GM21423 (cell line): ENCODE measurements around the gene ROBO3.

Source experiments
- ATAC-seq: cut with Tn5 transposase; IDR thresholded peaks from one replicate; pipeline ENCODE4 v1.9.1; 2021; ENCODE audit warnings: mild to moderate bottlenecking, moderate library complexity; ENCODE audit not compliant: unreplicated experiment

Gene ROBO3

DNA sequence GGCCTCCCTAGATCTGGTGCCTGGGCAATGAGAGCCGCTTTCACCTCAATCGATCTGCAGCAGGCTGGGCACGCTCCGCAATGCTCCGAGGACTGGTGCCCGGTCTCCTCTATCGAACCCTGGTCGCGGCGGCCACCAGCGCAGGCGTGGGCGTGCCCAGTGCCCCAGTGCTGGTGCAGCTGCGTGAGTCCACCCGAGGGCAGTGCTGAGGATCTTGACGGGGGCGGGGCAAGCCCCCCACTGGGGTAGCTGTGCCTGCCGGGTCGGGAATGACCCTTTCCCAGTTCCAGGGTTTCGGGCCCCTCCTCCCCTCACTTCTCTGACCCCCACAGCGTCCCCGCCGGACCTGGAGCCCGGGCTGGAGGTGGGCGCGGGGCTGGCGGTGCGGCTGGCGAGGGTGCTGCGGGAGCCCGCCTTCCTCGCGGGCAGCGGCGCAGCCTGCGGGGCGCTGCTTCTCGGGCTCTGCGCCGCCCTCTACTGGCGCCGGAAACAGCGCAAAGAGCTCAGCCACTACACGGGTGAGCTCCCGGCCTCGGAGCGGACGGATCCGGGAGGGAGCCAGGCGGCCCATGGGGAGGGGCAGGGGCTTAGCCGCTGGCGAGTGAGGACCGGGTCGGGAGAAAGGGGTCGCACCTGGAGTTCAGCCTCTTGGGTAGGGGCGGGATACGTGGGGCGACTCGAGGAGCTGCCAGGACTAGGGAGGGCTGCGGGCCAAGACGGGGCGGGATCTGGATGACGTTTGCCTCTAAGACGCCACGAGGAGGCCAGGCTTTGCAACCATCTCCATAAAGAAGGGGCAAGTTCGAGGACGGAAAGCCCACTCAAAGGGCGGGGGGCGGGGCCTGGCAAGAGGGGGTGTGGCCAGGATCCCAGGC, 10.9 kb downstream of the ROBO3 start:
- ATAC-seq, result peak; percentile 96

DNA sequence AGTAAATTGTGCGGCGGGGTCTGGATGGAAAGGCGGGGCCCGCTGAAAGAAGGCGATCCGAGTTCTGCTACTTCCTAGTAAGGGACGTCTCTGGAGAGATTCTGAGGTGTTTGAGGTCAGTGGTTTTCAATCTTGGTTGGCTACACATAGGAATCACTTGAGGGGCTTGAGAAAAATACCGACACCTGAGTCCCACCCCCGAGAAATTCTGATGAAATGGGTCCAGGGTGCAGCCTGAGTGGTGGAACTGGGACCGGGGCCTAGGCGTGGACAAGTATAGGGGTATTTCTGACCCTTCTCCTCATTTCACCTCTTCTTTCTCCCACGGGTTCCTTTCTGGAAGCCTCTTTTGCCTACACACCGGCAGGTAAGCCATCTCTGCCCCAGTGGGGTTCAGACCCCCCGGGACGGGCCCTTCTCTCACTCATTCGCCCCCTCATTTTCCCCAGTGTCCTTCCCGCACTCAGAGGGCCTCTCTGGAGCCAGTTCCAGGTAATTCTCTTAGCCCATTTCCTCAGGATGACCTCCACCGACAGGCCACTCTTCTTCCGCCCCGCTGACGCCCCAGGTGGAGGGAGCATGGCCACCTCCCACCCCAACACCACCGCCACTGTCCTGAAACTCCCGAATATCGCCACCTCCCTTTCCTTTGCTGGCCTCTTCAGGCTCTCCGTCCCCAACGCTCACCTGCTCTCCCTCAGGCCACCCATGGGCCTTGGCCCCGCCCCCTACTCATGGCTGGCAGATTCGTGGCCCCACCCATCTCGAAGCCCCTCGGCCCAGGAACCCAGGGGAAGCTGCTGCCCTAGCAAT, 11.8 kb downstream of the ROBO3 start:
- ATAC-seq, result no peak

DNA sequence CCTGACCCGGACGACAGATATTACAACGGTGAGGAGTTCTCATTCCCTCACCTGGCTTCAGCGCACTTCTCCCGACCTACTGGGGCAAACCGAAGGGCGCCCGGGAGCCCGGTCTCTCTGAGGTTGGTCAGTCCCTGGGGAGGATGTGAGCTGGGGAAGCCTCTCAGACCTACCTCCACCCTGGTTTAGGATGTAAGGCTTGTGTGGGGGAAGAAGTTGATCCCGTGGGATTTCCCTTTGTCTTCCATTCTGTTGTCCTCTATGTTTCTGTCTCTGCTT, 12.3 kb downstream of the ROBO3 start:
- no peak for ATAC-seq

DNA sequence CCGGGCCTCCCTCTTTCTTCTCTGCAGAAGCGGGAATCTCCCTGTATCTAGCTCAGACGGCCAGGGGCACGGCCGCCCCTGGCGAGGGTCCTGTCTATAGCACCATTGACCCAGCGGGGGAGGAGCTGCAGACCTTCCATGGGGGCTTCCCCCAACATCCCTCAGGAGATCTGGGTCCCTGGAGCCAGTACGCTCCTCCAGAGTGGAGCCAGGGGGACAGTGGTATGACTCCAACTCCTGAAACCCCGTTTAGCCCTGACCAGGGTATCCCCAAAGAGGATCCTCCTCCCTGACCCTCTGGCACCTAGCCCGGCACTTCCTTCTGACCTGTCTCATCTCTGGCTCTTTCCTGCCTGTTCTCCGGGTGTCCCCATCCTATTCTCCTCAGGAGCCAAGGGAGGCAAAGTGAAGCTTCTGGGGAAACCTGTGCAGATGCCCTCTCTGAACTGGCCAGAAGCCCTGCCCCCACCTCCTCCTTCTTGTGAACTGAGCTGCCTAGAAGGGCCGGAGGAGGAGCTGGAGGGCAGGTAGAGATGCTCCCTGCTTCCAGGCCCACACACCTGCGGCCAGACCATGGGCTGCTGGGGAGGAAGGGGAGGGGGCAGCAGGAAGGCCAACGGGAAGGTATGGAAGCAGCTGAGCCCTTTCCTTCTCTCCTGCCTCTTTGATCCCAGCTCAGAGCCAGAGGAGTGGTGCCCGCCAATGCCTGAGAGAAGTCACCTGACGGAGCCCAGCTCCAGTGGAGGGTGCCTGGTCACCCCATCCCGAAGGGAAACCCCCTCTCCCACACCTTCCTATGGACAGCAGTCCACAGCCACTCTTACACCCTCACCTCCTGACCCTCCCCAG, 12.9 kb downstream of the ROBO3 start:
- ATAC-seq, result no peak

DNA sequence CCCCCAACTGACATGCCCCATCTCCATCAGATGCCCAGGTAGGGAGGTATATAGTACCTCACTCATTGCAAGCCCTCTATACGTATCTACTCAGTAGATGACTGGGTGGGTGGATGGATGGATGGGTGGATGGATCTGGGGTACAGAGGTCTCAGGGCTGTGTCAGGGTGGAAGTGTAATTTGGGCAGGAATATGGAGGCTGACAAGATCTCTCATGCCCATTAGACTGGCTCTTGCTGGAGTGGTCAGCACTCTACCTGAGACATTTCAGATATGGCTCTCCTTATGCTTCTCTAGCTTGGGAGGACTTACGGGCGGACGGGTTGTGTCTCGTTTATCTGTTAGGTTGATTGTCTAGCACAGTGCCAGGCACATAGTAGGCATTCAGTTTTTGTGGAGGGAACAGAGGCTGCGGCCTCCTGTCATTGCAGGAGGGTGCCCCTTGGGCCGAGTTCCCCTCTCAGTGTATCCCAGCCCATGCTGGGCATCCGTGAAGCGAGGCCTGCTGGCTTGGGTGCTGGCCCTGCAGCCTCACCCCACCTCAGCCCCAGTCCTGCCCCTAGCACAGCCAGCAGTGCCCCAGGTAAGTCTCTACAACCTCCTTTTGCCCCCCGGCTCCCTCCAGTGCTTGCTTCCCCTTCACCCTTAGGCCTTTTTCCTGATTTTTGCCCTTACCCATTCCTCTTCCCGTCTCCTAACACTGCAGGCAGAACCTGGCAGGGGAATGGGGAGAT, 13.7 kb downstream of the ROBO3 start:
- ATAC-seq, result no peak

DNA sequence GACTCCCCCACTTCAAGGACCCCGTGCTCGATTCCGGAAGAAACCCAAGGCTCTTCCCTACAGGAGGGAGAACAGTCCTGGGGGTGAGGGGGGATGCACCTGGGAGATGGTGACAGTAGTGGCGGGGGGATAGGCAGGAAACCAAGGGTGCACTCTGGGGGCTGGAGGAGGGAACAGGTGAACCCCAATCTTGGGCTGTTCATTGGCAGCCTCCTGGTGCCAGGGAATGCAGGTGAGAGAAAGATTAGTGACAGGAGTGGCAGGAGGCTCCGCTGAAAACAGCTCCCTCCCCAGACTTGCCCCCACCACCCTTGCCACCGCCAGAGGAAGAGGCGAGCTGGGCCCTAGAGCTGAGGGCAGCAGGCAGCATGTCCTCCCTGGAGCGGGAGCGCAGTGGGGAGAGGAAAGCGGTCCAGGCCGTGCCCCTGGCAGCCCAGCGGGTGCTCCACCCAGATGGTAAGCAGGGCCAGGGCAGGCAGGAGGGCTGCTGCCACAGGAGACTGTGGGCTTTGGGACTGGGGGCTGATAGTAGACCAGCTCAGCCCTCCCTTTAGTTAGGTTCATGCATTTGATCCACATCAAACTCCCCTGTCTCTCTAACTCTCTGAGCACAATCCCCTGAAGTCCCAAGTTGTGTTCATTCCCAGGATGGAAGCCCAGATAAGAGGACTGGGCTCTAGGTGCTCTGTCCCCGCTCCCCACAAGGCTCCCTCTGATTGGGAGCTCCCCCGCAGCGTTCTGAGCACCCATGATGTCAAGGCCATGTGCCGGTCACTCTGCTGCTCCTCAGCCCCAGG, 14.5 kb downstream of the ROBO3 start:
- ATAC-seq, result no peak

DNA sequence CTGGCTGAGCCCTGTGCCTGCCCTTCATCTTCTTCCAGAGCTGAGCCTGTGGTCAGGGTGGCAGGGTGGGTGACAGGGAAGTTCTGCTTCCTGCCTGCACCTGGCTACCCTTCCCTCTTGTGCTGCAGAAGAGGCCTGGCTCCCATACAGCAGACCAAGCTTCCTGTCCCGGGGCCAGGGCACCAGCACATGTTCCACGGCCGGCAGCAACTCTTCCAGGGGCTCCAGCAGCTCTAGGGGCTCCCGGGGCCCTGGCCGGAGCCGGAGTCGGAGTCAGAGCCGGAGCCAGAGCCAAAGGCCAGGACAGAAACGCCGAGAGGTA, 15.0 kb downstream of the ROBO3 start:
- no peak for ATAC-seq

DNA sequence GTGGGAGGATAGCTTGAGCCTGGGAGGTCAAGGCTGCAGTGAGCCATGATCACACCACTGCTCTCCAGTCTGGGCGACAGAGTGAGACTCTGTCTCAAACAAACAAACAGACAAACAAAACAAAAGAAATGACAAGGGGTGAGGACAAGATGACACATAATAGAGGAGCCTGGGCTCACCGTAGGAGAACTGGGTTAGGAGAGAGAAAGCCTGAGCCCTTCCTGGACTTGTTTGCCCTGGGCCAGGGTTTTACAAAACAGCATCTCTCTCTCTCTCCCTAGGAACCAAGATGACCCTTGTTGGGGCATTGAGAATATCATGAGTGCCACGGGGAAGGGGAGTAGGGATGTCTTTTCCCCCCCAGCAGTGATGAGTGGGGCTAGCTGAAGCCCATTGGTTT, 15.7 kb downstream of the ROBO3 start:
- ATAC-seq, result no peak

DNA sequence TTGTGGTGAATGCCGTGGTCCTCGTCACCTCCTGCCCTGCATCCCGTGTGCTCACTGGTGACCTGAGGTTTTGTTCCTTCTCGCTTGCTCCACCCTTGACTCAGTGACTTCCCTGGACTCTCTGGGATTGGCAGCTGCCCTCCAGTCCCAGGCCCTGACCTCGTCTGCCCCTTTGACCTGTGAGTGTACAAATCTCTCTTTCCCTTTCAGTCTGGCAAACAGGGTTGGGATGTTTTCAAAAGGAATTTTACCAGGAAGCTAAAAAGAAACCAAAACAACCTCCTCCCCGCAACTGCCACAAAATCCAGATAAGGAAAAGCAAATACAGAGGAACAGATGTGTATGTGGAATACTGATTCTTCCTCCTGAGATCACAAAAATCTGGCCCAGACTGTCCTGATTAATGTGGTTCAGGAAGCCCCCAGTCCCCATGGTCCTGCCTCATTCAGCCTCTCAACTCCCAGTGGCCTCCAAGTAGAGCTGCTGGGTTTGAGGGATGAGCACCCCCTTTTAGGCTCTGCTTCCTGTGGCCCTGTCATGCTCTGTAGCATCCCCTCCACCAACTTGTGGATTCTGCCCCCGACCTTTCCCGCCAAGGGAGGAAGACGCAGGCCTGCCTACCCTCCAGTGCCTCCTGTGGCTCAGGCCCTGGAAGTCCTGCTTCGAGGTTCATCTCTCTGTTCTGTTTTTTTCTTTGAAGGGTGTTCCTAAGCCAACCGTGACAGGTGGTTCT, 17.3 kb downstream of the ROBO3 start:
- no peak for ATAC-seq

DNA sequence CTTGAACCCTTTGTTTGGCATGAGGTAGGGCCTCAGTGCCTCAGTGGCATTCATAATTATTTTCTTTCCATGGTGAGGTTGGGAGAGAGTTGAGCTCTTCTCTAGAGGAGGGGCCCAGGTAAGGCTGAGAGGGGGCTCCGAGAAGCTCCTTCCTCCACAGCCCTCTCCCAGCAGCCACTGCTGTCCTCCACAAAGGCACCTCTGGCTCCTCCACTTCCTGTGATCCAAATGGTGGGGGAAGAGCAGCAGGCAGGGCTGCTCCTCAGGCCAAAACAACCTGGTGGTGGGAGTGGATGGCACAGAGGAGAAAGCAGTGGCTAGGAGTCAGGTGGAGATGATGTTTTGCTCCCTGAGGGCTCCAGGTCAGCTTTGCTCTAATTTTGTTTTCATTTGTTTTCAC, 19.1 kb downstream of the ROBO3 start:
- no peak for ATAC-seq

DNA sequence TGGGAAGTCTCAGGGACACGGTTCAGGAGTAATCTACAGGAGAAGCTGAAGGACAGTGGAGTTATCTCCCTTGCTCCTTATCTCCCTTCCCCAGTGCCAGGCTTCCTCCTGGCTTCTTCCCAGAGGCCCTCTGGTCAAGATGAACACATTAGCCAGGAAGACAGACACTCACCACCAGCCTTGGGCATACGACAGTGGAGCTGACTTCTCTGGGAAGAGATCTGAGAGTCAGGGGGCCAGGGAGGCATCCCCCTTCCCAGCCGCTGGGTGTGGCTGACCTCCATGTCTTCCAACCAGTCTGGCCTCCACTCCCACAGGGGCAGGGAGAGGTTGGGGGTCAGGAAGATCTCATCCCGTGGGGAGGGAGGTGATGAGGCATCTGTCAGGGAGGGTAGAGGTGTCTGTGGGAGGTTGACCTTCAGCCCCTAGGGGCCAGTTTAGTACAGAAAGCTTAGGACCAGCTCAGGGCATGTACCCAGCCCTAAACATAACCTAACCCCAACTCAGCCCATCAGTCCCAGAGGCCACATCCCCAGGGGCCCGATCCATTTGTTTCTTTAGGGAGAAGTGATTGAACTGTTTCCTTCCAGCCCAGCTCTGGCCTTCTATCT, 19.7 kb downstream of the ROBO3 start:
- ATAC-seq, result no peak

DNA sequence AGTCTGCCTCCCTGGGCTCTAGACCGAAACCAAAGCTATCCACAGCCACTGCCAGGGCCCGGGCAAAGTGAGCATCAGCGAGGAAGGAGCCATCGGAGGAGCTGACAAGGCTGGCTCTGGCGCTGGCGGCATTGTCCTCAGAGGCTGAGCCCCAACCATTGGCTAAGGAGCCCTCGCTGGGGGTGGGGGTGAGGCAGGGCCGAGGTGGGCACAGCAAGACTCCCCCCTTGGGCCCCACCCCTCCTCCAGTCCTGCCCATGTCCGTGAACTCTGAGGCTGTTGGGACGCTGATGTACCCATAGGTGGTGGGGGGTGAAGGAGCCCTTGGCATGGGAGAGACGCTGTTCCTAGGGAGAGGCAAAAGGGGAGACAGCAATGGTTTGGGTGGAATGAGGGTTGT, 21.2 kb downstream of the ROBO3 start:
- no peak for ATAC-seq

DNA sequence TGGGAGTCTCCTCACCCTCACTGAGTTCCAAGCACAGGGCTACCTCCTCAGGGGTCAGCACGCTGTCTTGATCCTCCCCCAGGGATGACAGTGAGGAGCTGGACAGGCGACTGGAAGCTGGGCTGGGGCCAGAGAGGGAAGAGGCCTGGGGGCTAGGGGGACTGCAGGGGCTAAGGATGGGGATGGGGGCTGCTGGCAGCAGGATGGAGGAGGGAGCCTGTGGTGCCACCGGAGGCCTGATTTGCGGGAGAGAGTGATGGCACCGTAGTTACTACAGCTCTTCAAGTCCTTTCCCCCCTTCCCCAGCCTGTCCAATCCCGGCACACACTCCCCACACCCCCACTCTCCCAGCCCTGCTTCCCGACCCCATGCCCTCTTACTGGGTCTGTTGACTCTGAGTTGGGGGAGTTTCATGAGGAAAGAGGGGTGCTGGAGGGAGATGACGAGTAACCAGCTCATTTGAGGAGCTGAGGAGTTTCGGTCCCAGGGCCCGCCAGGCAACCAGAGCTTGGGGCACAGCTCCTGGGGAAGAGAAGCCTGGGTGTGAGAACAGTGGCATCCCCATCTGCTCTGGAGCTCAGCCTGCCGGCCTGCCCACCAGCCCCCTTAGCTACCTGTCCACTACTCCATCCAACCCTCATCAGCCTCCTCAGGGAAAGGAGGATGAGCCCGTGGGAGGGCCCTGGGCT, 21.9 kb downstream of the ROBO3 start:
- no peak for ATAC-seq

DNA sequence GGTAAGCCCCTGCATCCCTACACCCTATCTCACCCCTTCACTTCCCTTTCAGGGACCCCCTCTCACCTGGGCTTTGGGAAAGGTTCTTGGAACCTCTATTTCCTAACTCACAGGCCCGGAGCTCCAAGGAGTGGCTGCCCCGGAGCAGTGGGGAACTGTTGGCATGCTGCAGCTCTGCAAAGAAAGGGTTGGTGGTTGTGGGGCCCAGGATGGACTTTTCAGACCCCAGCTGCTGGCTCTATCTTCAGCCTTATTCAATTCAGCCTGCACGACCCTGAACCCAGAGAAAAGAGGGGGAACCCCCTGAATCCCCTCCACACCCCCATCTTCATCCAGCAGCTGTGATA, 22.4 kb downstream of the ROBO3 start:
- no peak for ATAC-seq

DNA sequence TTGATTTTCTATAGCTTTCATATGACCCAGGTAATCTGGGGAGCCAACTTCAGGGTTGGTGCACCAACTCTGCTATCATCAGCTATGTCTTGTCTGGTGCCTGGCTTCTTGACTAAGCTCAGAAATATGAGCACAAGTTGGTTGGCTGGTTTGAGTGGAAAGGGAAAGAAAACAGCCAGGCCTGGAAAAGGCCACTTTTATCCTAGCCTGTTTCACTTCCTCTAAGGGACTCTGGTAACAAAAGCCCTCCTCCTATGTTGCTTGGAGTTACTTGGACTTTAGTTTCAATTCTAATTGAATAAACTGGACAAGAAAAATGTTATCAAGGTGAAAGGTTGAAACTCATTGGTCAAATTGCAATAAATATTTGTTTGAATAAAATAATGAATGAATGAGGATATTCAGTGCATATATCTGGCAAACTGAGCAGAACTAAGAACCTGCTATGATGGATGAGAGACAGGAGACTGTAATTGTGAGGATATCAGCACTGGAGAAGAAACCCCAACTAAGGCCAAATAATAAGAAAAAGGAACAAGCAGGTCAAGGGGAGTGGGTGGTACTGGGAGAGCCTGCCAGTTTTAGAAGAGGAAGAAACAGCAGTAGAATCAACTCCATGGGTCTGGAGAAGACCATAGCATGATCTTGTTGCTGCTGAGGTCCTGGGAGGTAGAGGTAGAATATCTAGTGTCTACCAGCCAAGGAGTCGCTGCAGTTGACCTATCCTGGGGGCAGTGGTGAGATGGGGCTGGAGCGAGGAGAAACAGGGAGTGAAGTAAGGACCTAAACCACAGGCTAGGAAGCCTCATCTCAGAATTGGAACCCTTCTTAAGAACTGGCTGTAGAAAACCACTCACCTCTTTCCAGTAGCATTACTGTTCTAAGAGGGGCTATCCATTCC, 24.2 kb downstream of the ROBO3 start:
- ATAC-seq, result no peak

DNA sequence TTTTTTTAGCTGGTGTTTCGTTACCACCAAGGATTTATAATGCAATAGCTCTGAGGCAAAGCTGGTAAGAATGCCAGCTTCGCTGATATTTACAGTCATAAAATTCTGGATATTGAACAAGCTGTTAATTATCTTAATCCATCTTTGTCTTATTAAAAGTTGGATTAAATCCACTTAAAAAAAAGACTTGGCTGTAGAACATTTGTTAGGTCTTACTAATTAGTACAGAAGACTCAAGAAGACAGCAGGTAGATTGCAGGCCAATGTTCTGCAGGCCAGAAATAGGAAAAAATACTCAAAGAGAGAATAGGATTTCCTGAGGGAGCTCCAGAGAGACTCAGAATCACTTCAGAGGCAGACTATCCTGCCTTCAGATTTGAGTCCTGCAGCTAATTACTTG, 24.9 kb downstream of the ROBO3 start:
- ATAC-seq, result no peak

DNA sequence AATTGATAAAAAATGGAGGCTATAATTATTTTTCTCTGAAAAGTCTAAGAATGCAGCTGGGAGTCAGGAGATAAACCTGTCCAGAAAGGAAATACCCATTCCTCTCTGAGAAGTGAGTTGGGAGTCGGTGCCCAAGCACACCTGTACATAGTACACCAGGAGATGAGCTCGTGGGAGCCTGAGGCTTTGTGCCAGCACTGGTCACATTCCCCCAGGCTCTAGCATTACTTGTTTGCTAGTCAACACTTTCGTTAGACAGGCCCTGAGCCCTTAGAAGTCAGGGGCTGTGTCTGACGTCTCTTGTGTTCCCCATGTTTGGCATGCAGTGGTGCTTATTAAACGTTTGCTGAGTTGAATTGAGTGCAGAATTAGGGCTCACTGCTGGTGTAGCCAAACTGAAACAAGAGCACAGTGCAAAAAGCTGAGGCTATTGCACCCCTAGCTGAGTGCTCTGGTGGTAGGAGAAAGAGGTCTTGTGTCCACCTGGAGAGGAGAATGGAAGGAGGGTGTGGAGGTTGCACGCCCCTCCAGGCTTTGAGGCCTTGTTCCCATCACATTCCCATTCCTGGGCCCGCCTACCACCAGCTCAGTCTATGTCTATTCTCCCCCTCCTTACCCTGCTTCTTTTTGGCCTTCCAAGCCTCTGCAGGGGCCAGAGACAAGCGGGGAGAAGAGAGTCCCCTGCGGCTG, 25.6 kb downstream of the ROBO3 start:
- no peak for ATAC-seq
